ENCODE results near the gene BOD1L1.

DNA sequence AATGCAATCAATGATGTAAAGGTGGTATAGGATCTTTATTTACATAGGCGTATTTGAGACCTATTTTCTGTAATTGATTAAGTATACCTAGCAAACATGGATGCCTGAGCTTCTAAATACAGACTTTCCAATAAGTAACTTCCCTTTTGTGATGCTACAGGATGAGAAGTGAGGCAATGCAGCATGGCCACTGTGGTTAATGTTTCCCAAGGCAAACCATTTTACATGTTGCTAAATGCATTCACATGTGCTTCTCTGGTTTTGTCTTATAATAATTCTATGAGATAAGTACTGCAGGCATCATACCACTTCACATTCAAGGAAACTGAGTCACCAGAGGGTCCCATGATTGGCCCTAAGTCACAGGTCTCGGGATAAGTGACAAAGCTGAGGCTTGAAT lies 47.5 kb downstream of the BOD1L1 start:
- TF ChIP-seq CHD7 (IDR thresholded peaks at IDR 0.05; ENCODE audit: insufficient replicate concordance, low read length) (no peak), KDM1A (IDR thresholded peaks at IDR 0.05; ENCODE audit: borderline replicate concordance, low read length) (no peak), SIX5 (IDR thresholded peaks at IDR 0.05; ENCODE audit: low read depth, low read length) (no peak), POLR2AphosphoS5 (IDR thresholded peaks at IDR 0.05; ENCODE audit: low read depth, low read length) (no peak), RNF2 (IDR thresholded peaks at IDR 0.05; ENCODE audit: borderline replicate concordance, low read depth, low read length, missing control alignments, poor library complexity, severe bottlenecking) (no peak), CEBPB (IDR thresholded peaks at IDR 0.05; ENCODE audit: low read depth, low read length) (no peak), EP300 (IDR thresholded peaks at IDR 0.05; ENCODE audit: borderline replicate concordance in 1 of 2, low read depth in 2 of 2, low read length in 2 of 2) (no peak), CTCF (IDR thresholded peaks at IDR 0.05; ENCODE audit: control extremely low read depth in 1 of 3, insufficient read depth in 1 of 3, low read depth in 1 of 3, low read length in 3 of 3) (no peak), SIN3A (conservative IDR thresholded peaks at IDR 0.05 in 1 of 2, IDR thresholded peaks at IDR 0.05 in 1 of 2; ENCODE audit: low read depth in 1 of 2, low read length in 2 of 2) (no peak)
- TF ChIP-seq, protein P1, sequence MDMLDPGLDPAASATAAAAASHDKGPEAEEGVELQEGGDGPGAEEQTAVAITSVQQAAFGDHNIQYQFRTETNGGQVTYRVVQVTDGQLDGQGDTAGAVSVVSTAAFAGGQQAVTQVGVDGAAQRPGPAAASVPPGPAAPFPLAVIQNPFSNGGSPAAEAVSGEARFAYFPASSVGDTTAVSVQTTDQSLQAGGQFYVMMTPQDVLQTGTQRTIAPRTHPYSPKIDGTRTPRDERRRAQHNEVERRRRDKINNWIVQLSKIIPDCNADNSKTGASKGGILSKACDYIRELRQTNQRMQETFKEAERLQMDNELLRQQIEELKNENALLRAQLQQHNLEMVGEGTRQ (IDR thresholded peaks at IDR 0.05; ENCODE audit: low read length) = no peak

All from H1 (cell line).